Stromal cell of bone marrow (primary cell): Measurements from ENCODE around the gene MGST3.
A peak's percentile ranks its signal among the peaks of the same experiment; 100 is the strongest.
"Not testable (repeated sequence)": the region's sequence is repeated elsewhere in the genome, so short reads cannot be mapped to it uniquely, and the experiment has no call there.

Experiments used
- DNase-seq: peaks from one replicate; pipeline ENCODE4 v3.0.0-alpha.2; 2012; ENCODE audit warnings: low read depth

MGST3 gene

DNA sequence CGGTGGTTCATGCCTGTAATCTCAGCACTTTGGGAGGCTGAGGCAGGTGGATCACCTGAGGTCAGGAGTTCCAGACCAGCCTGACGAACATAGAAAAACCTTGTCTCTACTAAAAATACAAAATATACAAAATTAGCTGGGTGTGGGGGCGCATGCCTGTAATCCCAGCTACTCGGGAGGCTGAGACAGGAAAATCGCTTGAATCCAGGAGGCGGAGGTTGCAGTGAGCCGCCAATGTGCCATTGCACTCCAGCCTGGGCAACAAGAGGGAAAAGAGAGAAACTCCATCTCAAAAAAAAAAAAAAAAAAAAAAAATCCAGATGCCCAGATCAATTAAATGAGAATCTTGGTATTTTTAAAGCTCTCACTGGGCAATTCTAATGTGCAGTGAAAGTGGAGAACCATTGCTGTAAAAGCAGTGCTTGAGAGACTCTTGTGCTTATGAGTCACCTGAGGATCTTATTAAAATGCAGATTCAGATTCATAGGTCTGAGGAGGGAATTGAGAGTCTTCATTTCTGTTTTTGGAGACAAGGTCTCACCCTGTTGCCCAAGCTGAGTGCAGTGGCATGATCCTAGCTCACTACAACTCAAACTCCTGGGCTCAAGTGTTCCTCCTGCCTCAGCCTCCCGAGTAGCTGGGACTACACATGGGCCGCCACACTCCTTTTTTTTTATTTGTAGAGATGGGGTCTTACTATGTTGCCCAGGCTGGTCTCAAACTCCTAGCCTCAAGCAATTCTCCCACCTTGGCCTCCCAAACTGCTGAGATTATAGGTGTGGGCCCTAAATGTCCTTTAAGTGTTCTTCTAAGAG, 27.9 kb downstream of the MGST3 start:
- not testable (repeated sequence) for DNase-seq

DNA sequence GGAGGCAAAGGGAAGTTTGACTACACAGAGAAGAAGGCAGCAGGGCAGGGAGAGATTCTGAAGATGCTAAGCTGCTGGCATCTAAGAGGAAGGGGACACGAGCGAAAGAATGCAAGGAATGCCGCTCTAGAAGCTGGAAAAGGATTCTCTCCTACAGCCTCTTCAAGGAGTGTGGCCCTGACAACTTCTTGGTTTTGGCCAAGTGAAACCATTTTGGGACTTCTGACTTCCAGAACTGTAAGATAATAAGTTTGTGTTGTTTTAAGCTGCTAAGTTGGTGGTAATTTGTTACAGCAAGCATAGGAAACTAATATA, 28.5 kb downstream of the MGST3 start:
- DNase-seq = no peak

DNA sequence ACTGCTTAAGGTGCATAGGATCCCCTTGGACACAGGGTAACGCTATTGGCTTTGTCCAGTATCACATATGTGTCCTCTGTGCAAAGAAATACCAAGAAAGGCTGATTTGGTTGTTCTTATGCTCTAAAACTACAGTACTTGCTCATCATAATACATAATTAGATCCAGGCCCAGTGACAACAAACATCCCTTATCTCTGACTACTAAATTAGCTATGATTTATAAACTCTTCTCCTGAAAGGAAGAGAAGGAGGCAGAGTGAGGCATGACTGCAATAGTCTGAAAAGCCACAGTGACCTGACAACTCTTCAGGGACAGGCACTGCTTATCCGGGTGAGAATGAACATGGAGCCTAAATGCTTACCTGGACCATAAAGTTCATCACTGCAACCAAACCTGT, 30.7 kb downstream of the MGST3 start:
- no peak for DNase-seq

DNA sequence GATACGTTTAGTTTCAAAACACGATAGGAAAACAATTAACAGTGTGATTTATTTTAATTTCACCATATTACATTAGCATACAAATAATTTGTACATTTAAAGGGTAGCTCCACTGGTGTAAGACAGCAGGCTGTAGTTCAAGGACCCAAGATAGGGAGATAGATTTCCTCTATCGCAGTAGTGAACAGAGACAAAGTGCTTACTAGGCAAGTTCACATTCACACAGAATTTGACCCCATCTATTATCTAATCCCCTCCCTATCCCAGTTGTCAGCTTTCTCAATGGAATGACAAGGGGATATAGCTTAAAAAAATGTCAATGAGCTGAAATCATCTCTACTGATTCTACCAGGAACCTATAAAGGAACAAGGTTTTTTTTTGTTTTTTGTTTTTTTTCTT, 31.2 kb downstream of the MGST3 start:
- DNase-seq = no peak

DNA sequence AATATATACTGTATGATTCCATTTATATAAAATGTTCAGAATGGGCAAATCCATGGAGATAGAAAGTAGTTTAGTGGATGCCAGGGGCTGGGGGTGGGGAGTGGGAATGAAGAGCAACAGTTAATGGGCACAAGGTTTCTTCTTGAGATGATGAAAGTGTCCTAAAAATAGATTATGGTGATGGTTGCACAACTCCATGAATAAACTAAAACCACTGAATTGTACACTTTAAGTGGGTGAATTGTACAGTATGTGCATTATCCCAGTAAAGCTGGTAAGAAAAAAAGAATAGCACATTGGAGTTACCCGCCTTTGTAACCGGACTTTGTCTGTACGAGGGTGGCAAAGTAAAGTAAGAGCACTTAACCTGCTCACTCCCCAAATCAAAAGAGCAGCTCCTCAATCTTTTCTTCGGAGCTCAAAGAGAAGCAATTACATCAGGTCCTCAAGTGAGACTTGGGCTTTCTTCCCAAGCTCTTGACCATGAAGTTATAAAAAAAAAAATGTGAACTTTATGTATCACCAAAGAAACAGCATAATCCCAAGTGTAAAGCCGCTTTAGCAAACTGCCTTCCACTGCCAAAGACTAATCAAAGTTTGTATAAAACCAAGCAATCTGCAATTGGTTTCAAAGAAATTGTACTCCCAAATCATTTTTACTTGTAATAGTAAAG, 35.3 kb downstream of the MGST3 start:
- peak; percentile 26 for DNase-seq

DNA sequence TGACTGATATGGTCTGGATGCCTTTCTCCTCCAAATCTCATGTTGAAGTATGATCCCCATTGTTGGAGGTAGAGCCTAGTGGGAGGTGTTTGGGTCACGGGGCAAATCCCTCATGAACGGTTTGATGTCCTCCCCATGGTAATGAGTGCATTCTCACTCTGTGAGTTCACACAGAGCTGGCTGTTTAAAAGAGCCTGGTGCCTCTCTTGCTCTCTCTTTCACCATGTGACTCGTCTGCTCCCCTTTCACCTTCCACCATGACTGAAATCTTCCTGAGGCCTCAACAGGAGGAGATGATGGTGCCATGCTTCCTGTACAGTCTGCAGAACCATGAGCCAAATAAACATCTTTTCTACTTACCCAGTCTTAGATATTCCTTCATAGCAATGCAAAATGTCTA, 37.1 kb downstream of the MGST3 start:
- DNase-seq = no peak

DNA sequence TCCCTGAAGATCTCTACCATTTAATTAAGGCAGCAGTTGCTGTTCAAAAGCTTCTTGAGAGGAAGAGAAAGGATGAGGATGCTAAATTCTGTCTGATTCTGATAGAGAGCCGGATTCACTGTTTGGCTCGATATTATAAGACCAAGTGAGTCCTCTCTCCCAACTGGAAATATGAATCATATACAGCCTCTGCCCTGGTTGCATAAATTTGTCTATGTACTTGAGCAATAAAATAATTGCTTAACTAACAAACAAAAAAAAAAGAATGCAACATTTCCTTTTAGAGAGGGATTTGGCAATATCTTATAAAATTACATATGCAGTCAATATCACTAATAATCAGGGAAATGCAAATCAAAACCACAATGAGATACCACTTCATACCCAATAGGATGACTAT, 40.5 kb downstream of the MGST3 start:
- DNase-seq = peak; percentile 11

DNA sequence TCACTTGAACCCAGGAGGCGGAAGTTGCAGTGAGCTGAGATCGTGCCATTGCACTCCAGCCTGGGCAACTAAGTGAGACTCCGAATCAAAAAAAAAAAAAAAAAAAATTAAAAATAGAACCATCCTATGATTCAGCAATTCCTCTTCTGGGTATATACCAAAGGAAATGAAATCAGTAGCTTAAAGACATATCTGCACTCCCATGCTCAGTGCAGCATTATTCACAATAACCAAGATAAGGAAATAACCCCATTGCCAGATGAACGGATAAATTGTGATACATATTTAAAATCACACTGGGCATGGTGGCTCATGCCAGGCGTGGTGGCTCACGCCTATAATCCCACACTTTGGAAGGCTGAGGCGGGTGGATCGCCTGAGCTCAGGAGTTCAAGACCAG, 43.6 kb downstream of the MGST3 start:
- DNase-seq = no peak

DNA sequence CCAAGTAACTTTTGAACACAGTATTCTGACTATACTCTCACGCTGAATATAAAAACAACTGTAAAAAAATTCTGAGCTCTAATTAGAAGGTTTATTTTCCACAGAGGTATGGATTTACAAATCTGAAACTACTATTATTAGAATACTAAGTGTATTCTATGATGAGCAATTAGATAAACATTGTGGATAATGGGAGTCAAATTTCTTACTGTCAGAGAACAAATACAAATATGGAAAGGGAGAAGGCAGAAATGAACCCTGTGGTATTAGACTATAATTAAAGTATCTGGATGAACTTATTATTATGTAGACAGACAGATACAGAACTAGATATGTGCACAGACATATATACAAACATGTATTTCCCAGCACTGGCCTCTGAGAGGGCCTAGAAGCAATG, 44.8 kb downstream of the MGST3 start:
- no peak for DNase-seq

DNA sequence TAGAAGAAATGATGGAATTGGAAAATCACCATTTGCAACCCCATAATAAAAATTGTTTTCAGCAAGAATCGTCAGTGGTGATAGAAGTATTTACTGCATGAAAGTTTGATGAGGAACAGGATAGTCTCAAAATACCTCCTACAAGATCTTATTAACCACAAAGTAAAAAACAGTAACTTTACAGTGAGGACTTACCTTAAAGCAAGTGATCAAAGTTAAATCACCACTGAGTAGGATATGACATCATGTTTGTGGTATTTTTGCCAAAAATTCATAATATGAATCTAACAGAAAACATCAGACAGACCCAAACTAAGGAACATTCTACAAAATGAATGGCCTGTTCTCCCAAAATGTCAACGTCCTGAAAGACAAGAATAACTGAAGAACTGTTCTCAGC, 47.5 kb downstream of the MGST3 start:
- no peak for DNase-seq

DNA sequence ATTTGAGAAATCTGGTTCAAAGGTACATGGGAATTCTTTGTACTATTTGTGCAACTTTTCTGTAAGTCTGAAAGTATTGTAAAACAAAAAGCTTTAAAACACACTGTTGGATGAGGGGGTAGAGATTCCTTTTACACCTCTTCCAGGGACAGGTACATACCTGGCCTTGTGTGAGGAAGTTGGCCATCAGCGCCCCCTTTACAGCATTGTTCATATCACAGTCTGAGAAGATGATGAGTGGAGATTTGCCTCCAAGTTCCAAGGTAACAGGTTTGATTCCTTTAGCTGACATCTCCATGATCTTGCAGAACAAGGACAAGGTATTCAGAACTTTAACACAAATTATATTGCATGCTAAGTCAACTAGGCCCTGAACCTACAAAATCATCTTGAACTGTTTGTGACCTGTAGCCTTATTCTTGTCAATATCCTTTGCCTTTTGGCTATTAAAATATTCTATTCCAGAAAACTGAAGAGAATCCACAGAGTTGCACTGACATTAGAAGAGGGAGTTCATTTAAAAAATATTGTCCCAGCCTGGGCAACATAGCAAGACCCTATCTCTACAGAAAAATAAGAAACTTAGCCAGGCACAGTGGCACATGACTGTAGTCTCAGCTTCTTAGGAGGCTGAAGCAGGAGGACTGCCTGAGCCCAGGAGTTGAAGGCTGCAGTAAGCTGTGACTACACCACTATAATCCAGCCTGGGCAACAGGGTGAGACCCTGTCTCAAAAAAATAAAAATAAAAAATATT, 48.4 kb downstream of the MGST3 start:
- no peak for DNase-seq

DNA sequence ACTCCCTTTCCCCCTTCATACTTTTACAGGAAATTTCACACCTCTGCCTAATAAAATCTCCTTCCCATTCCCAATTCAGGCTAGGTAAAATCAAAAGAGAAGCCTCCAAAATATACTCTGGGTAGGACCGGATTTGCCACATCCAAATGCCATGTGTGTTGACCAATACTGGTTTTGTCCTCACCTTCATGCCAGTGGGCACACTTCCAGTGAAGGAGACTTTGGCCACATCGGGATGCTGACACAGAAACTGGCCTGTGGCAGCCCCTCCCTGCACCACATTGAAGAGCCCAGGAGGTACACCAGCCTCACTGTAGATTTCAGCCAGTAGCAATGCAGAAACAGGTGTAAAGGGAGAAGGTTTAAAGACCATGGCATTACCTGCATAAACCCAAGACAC, 49.3 kb downstream of the MGST3 start:
- DNase-seq = no peak

DNA sequence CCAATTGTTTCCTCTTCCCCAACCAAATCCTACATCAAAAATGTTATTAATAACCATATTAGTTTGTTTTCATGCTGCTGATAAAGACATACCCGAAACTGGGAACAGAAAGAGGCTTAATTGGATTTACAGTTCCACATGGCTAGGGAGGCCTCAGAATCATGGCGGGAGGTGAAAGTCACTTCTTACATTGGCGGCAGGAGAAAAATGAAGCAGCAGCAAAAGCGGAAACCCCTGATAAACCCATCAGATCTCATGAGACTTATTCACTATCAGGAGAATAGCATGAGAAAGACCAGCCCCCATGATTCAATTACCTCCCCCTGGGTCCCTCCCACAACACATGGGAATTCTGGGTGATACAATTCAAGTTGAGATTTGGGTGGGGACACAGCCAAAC, 49.7 kb downstream of the MGST3 start:
- DNase-seq = not testable (repeated sequence)

DNA sequence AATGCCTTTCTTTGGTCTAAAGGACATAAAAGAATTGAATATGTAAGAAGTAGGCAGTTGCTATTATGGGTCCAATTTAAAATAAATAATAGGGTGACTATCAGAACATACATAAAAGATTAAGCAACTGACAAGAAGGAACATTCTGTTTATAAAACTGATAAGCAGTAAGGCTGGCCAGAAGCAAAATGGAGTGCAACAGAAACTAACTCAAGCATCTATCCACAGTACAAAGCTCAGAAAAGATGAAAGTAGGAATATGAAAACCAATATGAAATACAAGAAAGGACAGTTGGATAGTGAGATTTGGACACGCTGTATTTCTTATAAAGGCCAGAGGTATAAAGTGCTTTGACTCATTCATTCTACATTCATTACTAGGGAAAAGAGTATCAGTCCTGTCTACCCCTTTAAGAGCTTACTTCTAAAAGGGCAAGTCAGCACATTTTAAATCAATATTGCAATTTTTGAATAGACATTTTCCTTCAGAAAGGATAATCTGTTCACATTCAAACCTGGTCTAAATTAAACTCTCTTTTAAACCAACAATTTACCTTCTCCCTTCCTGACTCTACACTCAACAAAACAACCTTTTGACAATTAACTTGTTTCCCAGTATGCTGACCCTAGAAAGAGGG, 52.9 kb downstream of the MGST3 start:
- DNase-seq = no peak

DNA sequence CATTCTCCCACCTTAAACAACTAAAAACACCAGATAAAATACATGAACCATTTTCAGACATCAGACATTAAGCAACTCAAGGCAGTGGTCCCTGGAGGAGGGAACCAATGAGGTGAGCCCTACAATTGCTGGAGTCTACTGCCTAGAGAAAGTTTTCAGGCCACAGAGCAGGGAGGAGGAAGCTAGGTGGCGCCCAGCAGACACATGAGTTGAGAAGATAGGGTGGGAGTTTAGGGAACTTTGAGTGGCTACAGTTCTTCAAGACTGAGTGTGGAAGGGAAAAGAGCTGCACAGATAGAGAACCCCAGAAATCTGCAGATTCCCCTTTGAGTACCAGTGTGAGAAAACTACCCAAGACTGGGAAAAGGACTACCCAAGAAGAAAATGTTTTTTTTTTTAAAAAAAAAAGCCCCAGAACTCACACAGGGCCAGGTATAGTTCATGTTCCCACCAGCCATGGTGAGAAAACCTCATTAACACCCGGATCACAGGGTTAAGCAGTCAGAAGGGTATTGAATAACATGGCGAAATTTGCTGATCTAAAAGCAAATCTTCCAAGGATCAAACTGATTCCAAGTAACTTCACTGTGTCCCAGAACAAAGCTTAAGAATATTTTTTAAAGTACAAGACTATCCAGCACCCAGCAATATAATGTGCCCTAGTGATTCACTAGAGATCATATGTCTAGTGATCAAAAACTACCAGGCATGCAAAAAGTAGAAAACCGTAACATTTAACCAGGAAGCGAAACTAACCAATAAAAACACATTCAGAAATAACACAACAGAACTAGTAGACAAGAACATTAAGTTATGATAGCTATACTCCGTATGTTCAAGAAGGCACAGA, 55.3 kb downstream of the MGST3 start:
- no peak for DNase-seq

DNA sequence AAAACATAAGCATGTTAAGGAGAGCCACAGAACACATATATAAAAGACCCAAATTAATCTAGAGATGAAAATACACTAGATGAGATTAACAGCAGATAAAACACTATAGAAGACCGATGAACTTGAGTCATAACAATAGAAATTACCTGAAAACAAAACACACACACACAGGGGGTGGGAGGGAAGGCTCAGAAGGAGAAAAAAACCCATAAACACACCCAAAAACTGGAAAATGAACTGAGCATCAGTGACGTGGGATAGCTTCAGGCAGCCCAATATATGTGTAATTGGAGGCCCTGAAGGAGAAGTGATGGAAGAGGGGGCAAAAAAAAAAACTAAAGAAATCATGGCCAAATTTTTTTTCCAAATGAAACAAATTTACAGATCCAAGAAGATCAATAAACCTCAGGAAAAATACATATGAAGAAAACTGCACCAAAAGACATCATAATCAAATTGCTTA, 56.0 kb downstream of the MGST3 start:
- no peak for DNase-seq

DNA sequence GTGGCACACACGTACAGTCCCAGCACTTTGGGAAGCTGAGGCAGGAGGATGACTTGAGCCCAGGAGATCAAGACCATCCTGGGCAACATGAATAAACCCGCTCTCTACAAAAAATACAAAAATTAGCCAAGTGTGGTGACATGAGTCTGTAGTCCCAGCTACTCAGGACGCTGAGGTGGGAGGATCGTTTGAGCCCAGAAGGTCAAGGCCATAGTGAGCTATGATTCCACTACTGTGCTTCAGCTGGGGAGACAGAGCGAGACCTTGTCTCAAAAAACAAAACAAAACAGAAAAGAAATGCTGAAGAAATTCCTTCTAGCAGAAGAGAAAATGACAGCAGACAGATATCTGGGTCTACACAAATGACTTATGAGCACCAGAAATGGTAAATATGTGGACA, 57.0 kb downstream of the MGST3 start:
- DNase-seq = no peak

DNA sequence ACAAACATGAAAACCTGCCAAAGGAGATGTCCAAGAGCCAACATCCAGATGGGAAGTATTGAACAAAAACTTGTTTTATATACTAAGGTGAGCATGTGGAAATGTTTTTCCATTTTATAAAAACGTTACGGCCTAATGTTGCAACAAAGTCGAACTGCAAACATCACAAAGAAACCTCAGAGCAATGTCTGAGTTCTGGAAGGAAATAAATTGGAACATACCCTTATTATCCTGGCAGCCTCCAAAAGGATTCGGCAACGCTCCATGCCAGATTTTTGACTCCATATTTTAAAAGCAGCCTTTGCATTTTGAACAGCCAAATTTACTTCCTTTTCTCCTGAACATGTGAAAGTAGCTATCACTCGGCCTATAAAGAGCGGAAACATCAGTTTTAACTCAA, 64.0 kb downstream of the MGST3 start:
- no peak for DNase-seq

DNA sequence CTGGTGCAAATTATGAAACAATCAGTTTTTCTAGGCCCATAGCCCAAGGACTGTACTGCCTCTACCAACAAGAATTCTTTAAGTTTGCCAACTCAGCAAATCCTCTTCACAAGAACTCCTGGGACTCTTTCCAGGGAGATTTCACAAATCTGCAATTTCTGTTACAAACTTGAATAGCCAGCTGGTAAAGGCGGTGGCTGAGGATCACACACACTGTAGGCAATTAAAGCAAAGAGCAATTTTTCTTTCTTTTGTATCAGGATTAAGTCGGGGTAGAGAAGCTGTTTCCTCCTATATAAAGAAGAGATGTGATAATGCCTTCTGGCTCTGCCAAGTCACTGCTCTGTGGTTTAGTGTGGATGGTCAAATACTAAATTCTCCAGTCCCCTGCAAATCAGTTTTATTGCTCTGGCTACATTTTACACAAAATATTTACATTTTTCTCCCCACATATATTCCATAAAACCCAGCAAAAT, 65.6 kb downstream of the MGST3 start:
- peak; percentile 95 for DNase-seq

DNA sequence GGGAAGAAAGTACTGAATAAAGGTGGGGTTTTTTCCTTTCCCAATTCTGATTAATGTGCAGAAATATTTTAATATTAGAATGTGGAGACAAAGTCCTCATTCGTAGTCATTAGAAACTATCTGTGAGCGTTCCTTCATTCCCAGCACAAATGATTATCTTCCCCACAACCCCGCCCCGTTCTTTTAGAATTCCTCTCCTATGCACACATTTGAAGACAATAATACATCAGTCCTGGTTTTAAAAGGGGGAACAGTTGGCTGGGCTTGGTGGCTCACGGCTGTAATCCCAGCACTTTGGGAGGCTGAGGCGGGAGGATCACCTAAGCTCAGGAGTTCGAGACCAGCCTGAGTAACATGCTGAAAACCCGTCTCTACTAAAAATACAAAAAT, 66.5 kb downstream of the MGST3 start:
- no peak for DNase-seq
